ENCODE data around the gene BRSK1.

GRCh38 chr19:55311797-55312196 lies 28.0 kb downstream of the BRSK1 start:
- no peak for TF ChIP-seq POLR2AphosphoS5 (IDR thresholded peaks at IDR 0.05)
- no peak for TF ChIP-seq MXI1 (conservative IDR thresholded peaks at IDR 0.05; ENCODE audit: poor library complexity, severe bottlenecking)
- no peak for TF ChIP-seq CTCF (IDR thresholded peaks at IDR 0.05; ENCODE audit: poor library complexity, severe bottlenecking)
- TF ChIP-seq SMC3 (conservative IDR thresholded peaks at IDR 0.05; ENCODE audit: poor library complexity), result no peak
- no peak for TF ChIP-seq RAD21 (conservative IDR thresholded peaks at IDR 0.05)
- no peak for TF ChIP-seq REST (IDR thresholded peaks at IDR 0.05; ENCODE audit: borderline replicate concordance)
- no peak for TF ChIP-seq EP300 (conservative IDR thresholded peaks at IDR 0.05; ENCODE audit: poor library complexity, severe bottlenecking)
- TF ChIP-seq EZH2 (IDR thresholded peaks at IDR 0.05; ENCODE audit: borderline replicate concordance, insufficient read depth, low read length, poor library complexity, severe bottlenecking), result no peak
- no peak for TF ChIP-seq TAF1 (IDR thresholded peaks at IDR 0.05; ENCODE audit: low read depth)

Data from neural cell (in vitro differentiated cells).